ENCODE measurements around the gene GAREM2. TPM values are rescaled to one million over a fixed set of nuclear protein-coding genes. Genes with fewer than 3 reads are reported as not detected.

GAREM2 gene
- polyA plus RNA-seq, 3 donors = 1.7 to 3.0 (median 2.2) TPM

DNA sequence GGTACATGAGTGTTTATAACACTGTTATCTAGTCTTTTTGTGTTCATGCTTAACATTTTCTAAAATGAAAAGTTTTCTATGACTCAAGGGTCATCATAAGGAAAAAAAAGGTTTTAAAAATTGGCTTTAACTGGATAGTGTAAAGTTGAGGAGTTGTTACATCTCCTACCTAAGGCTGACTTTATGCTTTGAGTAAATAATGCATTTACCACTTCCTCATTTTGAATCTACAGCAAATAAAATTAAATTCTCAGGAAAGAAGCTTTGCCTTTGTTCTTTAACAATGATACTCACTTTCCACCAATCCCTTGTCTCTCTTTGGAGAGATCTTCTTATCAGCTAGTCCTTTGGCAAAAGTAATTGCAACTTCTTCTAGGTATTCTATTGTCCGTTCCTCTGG, 41.9 kb downstream of the GAREM2 start:
- 88 to 94% (median 93%) methylated on average over 1 of the region's 1 CpG for WGBS, 3 donors
- no peak overlapping the region for H3K27ac ChIP-seq (ENCODE audit: low read depth, low read length)

- WGBS, 3 donors = 100% methylated on average over 1 of the region's 1 CpG
- no peak overlapping the region for H3K27ac ChIP-seq (ENCODE audit: low read depth, low read length)
Measured at GRCh38 chr2:26215833-26216232, 42.9 kb downstream of the GAREM2 start.

GRCh38 chr2:26216587-26216986, 43.7 kb downstream of the GAREM2 start:
- no peak overlapping the region for H3K27ac ChIP-seq (ENCODE audit: low read depth, low read length)
- WGBS, 3 donors = 95 to 98% (median 96%) methylated on average over 4 of the region's 4 CpGs

GRCh38 chr2:26217720-26218119, 44.8 kb downstream of the GAREM2 start:
- no peak overlapping the region for H3K27ac ChIP-seq (ENCODE audit: low read depth, low read length)
- WGBS, 3 donors = 82 to 83% (median 82%) methylated on average over 6 of the region's 6 CpGs

- WGBS, 3 donors = 90 to 100% (median 96%) methylated on average over 1 of the region's 1 CpG
Measured at GRCh38 chr2:26223018-26223417, 50.1 kb downstream of the GAREM2 start.

GRCh38 chr2:26224095-26224494, 51.2 kb downstream of the GAREM2 start:
- H3K27ac ChIP-seq (ENCODE audit: low read depth, low read length) = no peak overlapping the region
- WGBS, 3 donors = 72 to 98% (median 93%) methylated on average over 2 of the region's 2 CpGs

More at GRCh38 chr2:26223018-26223417, 50.1 kb downstream of the GAREM2 start:
- no peak overlapping the region for H3K27ac ChIP-seq (ENCODE audit: low read depth, low read length)

DNA sequence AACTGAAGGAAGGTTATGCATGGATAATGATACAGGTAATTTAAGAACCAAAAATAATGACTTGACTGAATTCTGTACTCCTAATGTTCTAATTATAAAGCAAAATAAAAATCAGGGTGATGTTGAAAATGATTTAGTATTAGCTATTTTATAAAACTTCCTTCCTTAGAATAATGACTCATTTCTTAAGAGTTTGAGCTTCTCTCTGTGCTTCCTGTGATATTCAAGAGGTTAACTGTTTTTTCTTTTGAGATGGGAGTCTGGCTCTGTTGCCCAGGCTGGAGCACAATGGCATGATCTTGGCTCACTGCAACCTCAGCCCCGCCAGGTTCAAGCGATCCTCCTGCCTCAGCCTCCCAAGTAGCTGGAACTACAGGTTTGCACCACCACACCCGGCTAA, 56.7 kb downstream of the GAREM2 start:
- 96 to 98% (median 97%) methylated on average over 3 of the region's 3 CpGs for WGBS, 3 donors
- no peak overlapping the region for H3K27ac ChIP-seq (ENCODE audit: low read depth, low read length)

- H3K27ac ChIP-seq (ENCODE audit: low read depth, low read length) = no peak overlapping the region
- WGBS, 3 donors = 98 to 100% (median 98%) methylated on average over 2 of the region's 2 CpGs
Measured at GRCh38 chr2:26230806-26231205, 57.9 kb downstream of the GAREM2 start.

GRCh38 chr2:26235089-26235488, 62.2 kb downstream of the GAREM2 start:
- no peak overlapping the region for H3K27ac ChIP-seq (ENCODE audit: low read depth, low read length)
- 91 to 95% (median 91%) methylated on average over 9 of the region's 9 CpGs for WGBS, 3 donors

GRCh38 chr2:26237868-26238267, 65.0 kb downstream of the GAREM2 start:
- 86 to 96% (median 96%) methylated on average over 1 of the region's 1 CpG for WGBS, 3 donors
- H3K27ac ChIP-seq (ENCODE audit: low read depth, low read length) = no peak overlapping the region

DNA sequence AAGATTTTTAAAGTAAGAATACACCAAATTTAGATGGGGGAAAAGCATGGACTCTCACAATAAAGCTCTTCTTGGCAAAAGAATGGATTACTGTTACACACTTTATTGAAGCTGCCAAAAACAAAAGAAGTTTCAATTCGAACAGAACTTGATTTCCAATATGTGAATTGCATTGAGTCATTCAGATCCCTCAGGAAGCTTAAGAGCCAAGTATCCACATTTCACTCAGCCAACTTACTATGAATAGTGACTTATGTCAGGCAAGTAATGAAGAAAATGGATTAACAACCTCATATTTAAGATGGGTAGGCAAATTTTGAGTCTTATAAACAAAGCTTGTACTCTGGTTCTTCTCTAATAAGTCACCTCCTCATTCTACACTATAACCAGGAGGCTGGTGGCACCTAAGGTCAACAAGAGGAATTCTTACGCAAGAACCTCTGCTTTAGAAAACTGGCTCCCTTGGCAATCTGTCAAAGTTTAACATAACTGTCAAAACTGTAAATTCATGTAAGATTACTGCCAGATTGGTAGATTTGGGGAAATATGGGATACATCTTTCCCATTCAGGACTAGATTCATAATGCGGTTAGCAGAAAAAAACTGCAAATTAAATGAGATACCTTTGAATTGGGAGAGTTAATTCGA, 65.5 kb downstream of the GAREM2 start:
- no peak overlapping the region for H3K27ac ChIP-seq (ENCODE audit: low read depth, low read length)
- WGBS, 3 donors = 60 to 72% (median 69%) methylated on average over 4 of the region's 4 CpGs

Other genes starting within 250 kb of the GAREM2 start
- 1 to 10 TPM; 1.5 to 5.5 (median 1.9) TPM for gene KIF3C, start 190.6 kb upstream of the GAREM2 start, polyA plus RNA-seq
- gene RAB10, start 139.0 kb upstream of the GAREM2 start, polyA plus RNA-seq = 10 to 100 TPM; 25.6 to 48.5 (median 47.1) TPM
- 100 to 1,000 TPM in 1 of 3 donors, 10 to 100 TPM in 2; 67.9 to 176 (median 94.9) TPM for gene HADHA, start 71.5 kb downstream of the GAREM2 start, polyA plus RNA-seq
- gene HADHB, start 71.9 kb downstream of the GAREM2 start, polyA plus RNA-seq = 100 to 1,000 TPM in 1 of 3 donors, 10 to 100 TPM in 2; 60.7 to 177 (median 90.5) TPM
- 1 to 10 TPM; 1.3 to 3.4 (median 2.7) TPM for gene SELENOI, start 173.1 kb downstream of the GAREM2 start, polyA plus RNA-seq
- gene ADGRF3, start 173.7 kb downstream of the GAREM2 start, polyA plus RNA-seq = under 1 TPM in 2 of 3 donors, not detected in 1; 0.10 to 0.22 TPM
- gene DRC1, start 228.8 kb downstream of the GAREM2 start, polyA plus RNA-seq = under 1 TPM in 1 of 3 donors, not detected in 2; 0.10 TPM

Measured in adipose tissue (tissue), 3 donors.